Measurements from ENCODE around the gene DCST2.

GRCh38 chr1:154968731-154969130 lies 64.8 kb downstream of the DCST2 start:
- TF ChIP-seq EZH2 (IDR thresholded peaks at IDR 0.05; ENCODE audit: borderline replicate concordance, low read depth, low read length, poor library complexity, severe bottlenecking) = no peak
- TF ChIP-seq CTCF (conservative IDR thresholded peaks at IDR 0.05; ENCODE audit: low read depth, low read length) = no peak
